CD4-positive, CD25-positive, alpha-beta regulatory T cell (primary cell): ENCODE results near the gene KRTAP11-1. TPM values are rescaled to one million over a fixed set of nuclear protein-coding genes. Genes with fewer than 3 reads are reported as not detected.

Source experiments
- ATAC-seq, 2 donors: fragments of 150-1000 bp; cut with Tn5 transposase; one replicate each; pipeline ENCODE4 v1.10.0; 2021; ENCODE audit warnings: low read depth in 2 of 2, moderate number of reproducible peaks in 2 of 2, moderate library complexity in 1 of 2
- DNase-seq, 3 donors: peaks; one replicate each; pipeline versions ENCODE4 v3.0.0 to v3.0.0-alpha.2; 2012 to 2022; ENCODE audit warnings: mixed read lengths in 1 of 3
- H3K27ac ChIP-seq: one replicate; pipeline ENCODE4 v1.7.0; 2013; ENCODE audit warnings: mild to moderate bottlenecking, low read length; ENCODE audit not compliant: insufficient read depth, poor library complexity, severe bottlenecking
- H3K27me3 ChIP-seq: one replicate; pipeline ENCODE4 v1.7.0; 2013; ENCODE audit warnings: low read length; ENCODE audit not compliant: control insufficient read depth, insufficient read depth
- H3K36me3 ChIP-seq: one replicate; pipeline ENCODE4 v1.7.0; 2013; ENCODE audit warnings: mild to moderate bottlenecking, low read length, moderate library complexity; ENCODE audit not compliant: control insufficient read depth, insufficient read depth
- H3K4me1 ChIP-seq: 2 replicates; pipeline ENCODE4 v1.7.0; 2013; ENCODE audit warnings: mild to moderate bottlenecking, low read length; ENCODE audit not compliant: insufficient read depth, control insufficient read depth, poor library complexity, severe bottlenecking
- H3K4me3 ChIP-seq: one replicate; pipeline ENCODE4 v1.7.0; 2013; ENCODE audit warnings: low read depth, mild to moderate bottlenecking, low read length, moderate library complexity
- H3K9me3 ChIP-seq, 2 experiments: 1 replicate in 1 of 2; 2 replicates in 1 of 2; pipeline ENCODE4 v1.7.0; 2013; ENCODE audit warnings: low read length in 2 of 2, mild to moderate bottlenecking in 1 of 2, moderate library complexity in 1 of 2; ENCODE audit not compliant: control insufficient read depth in 2 of 2
- H3K27ac Mint-ChIP-seq, 3 donors: one replicate each; pipeline ENCODE4 v1.8.0; 2020 to 2022; ENCODE audit warnings: mild to moderate bottlenecking in 3 of 3, mixed read lengths in 3 of 3, moderate library complexity in 2 of 3
- H3K27me3 Mint-ChIP-seq: one replicate; pipeline ENCODE4 v1.8.0; 2022; ENCODE audit warnings: mild to moderate bottlenecking, mixed read lengths
- H3K36me3 Mint-ChIP-seq: one replicate; pipeline ENCODE4 v1.8.0; 2020; ENCODE audit warnings: mixed read lengths
- H3K4me1 Mint-ChIP-seq, 4 donors: one replicate each; pipeline ENCODE4 v1.8.0; 2020 to 2022; ENCODE audit warnings: mixed read lengths in 4 of 4, mild to moderate bottlenecking in 1 of 4
- H3K4me3 Mint-ChIP-seq, 4 donors: one replicate each; pipeline ENCODE4 v1.8.0; 2020 to 2022; ENCODE audit warnings: mild to moderate bottlenecking in 4 of 4, mixed read lengths in 4 of 4, moderate library complexity in 3 of 4
- H3K9me3 Mint-ChIP-seq, 7 donors: one replicate each; pipeline ENCODE4 v1.8.0; 2020 to 2022; ENCODE audit warnings: mixed read lengths in 7 of 7, mild to moderate bottlenecking in 3 of 7, moderate library complexity in 2 of 7
- polyA plus RNA-seq, 4 donors: library from polyadenylated mRNA; unstranded; fragments of 300-500 nt; fragmentation: Illumina TruSeq; gene quantifications; one replicate each; pipeline ENCODE4 v1.2.3, GENCODE V29; 2021
- total RNA-seq: library from RNA; stranded (reverse); gene quantifications from one replicate; pipeline ENCODE4 v1.2.3, GENCODE V29; 2022

KRTAP11-1 gene, protein sequence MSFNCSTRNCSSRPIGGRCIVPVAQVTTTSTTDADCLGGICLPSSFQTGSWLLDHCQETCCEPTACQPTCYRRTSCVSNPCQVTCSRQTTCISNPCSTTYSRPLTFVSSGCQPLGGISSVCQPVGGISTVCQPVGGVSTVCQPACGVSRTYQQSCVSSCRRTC
- not detected for total RNA-seq
- not detected for polyA plus RNA-seq

DNA sequence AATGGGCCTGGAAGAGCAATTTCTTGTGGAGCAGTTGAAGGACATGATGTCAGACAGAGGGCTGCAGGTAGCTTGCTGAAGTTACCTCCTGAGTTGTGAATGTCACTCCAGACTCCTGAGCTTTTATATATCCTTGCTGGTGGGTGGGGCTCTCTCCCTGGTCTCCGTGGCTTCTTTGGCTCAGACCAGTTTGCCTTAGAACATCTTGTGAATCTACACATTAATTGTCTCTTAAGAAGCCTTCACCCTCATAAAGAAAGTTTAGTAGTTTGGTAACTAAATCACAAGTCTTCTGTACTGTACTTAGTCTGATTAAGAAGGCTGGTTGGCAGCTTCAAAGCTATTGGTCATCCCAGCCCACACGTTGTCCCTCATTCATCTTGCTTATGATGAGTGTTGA lies at the start of gene KRTAP11-1:
Gene KRTAP11-1 (minus strand): TSS at position 101 of the 400 bp plus-strand sequence. CDS start 56 bp downstream, at position 45.
- Mint-ChIP-seq H3K36me3 (no peaks in the 10 kb centered on the region), H3K4me1 (no peaks in the 10 kb centered on the region), H3K4me3 (no peak within 1 kb of the TSS), H3K27me3 (peaks cover 5% of the 10 kb centered on the region), H3K9me3 (peaks cover 0 to 6% (median 0%) of the 10 kb centered on the region in 7 donors), H3K27ac (no peak within 1 kb of the TSS)
- Histone ChIP-seq H3K4me1 (no peaks in the 10 kb centered on the region), H3K27ac (no peak within 1 kb of the TSS), H3K27me3 (no peaks in the 10 kb centered on the region), H3K36me3 (no peaks in the 10 kb centered on the region), H3K9me3 (no peaks in the 10 kb centered on the region), H3K4me3 (no peak within 1 kb of the TSS)
- ATAC-seq, result no peak
- DNase-seq, result no peak

DNA sequence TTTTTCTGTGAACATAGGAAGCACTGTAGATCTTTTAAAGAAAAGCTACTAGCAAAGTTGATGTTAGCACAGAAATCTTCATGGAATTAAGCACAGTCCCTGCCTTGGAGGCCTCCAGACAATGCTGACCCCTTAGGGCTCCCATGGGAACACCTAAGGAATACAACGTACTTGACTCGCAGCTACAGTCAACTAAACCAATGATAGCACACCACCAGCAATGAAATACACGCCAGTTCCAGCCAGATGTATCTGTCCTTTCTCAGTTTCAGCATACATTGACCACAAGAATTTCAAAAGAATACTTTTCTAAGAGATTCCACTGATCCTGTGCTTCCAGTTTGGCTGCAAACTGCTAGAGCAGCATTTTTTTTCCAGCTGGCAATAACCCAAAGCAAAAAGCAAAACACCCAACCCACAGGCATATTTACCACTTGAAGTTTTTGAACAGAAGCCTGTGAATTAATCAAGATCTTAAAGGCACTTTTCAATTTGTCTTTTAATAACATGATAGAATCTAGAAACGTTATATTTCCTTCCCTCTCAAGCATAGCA lies 42.8 kb upstream of the KRTAP11-1 start:
- no peak for ATAC-seq
- peaks cover 0 to 10% (median 4%) of the 10 kb centered on the region in 7 donors for H3K9me3 Mint-ChIP-seq
- H3K4me1 Mint-ChIP-seq, result no peaks in the 10 kb centered on the region
- no peak overlapping the region for H3K27ac Mint-ChIP-seq
- H3K9me3 ChIP-seq, result no peaks in the 10 kb centered on the region
- H3K4me1 ChIP-seq, result no peaks in the 10 kb centered on the region
- no peaks in the 10 kb centered on the region for H3K27me3 ChIP-seq
- no peak overlapping the region for H3K27ac ChIP-seq
- DNase-seq, result no peak
- H3K36me3 ChIP-seq, result no peaks in the 10 kb centered on the region
- H3K4me3 Mint-ChIP-seq, result no peak overlapping the region
- H3K36me3 Mint-ChIP-seq, result no peaks in the 10 kb centered on the region
- no peaks in the 10 kb centered on the region for H3K27me3 Mint-ChIP-seq
- H3K4me3 ChIP-seq, result no peak overlapping the region

DNA sequence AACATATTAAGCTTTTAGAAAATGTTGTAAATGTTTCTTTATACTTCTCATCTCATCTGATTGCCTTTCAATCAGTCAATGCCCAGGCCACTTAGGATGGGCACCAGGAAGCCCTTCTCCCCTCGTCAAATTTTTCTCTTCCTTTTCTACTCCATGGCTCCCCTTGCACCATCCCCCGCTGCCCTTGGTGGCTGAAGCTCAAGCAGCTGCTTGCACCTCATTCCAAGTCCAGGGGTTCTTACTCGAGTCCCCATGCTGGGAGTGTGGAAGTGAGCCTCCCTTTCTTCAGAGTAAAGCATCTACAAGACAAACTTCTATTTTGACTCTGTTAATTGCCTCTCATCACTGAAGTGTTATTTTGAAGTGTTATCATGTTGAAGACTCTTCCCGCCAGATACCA lies 39.7 kb upstream of the KRTAP11-1 start:
- H3K9me3 Mint-ChIP-seq, result peaks cover 0 to 4% (median 1%) of the 10 kb centered on the region in 7 donors
- H3K27ac Mint-ChIP-seq, result no peak overlapping the region
- no peaks in the 10 kb centered on the region for H3K27me3 ChIP-seq
- no peak overlapping the region for H3K4me3 Mint-ChIP-seq
- no peak overlapping the region for H3K27ac ChIP-seq
- peaks cover 6% of the 10 kb centered on the region for H3K27me3 Mint-ChIP-seq
- H3K4me1 ChIP-seq, result no peaks in the 10 kb centered on the region
- H3K36me3 Mint-ChIP-seq, result no peaks in the 10 kb centered on the region
- DNase-seq (no peak), ATAC-seq (no peak)
- no peak overlapping the region for H3K4me3 ChIP-seq
- H3K36me3 ChIP-seq, result no peaks in the 10 kb centered on the region
- H3K9me3 ChIP-seq, result no peaks in the 10 kb centered on the region
- H3K4me1 Mint-ChIP-seq, result no peaks in the 10 kb centered on the region

DNA sequence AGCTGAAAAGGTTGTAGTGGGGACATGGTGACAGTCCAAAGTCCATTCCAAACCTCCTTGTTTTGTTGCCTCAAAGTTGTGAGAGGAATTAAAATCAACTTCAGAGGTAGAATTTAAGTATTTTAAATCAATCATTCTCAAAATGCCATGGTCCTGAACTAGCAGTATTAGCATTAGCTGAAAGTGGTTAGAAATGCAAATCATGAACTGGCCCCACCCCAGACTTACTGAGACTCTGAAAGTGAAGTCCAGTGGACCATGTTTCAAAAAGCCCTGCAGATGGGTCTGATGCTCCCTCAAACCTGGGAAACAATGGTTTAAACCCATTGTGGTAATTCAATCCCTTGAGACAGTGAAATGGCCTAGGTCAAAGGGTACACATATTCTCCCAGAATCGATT lies 36.2 kb upstream of the KRTAP11-1 start:
- no peak overlapping the region for H3K27ac Mint-ChIP-seq
- H3K27me3 Mint-ChIP-seq, result peaks cover 6% of the 10 kb centered on the region

DNA sequence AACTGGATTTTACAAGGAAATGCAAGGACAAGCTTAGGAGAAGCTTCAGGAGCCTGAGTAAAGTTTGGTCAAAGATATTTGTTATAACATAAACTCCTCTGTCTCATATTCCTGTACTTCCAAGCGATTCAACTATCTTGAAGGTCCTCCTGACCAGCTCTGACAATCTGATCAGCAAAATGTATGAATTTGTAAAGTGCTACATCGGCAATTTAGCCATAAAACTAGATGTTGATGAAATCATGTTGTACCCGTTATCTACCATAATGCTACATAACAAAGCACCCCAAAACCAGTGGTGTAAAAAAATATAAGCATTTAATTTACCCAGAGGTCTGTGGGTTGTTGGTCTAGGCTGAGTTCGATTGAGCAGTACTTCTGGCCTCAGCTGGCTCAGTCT lies 19.5 kb upstream of the KRTAP11-1 start:
- H3K4me1 ChIP-seq, result no peaks in the 10 kb centered on the region
- Mint-ChIP-seq H3K4me1 (no peaks in the 10 kb centered on the region), H3K36me3 (no peaks in the 10 kb centered on the region), H3K9me3 (no peaks in the 10 kb centered on the region), H3K4me3 (no peak overlapping the region), H3K27ac (no peak overlapping the region), H3K27me3 (peaks cover 16% of the 10 kb centered on the region)
- no peak for DNase-seq
- H3K4me3 ChIP-seq, result no peak overlapping the region
- H3K27me3 ChIP-seq, result no peaks in the 10 kb centered on the region
- H3K36me3 ChIP-seq, result no peaks in the 10 kb centered on the region
- no peak overlapping the region for H3K27ac ChIP-seq
- no peak for ATAC-seq
- H3K9me3 ChIP-seq, result no peaks in the 10 kb centered on the region

More for the DNA sequence above, 36.2 kb upstream of the KRTAP11-1 start:
- Mint-ChIP-seq H3K4me1 (no peaks in the 10 kb centered on the region), H3K36me3 (no peaks in the 10 kb centered on the region), H3K9me3 (peaks cover 0 to 3% (median 0%) of the 10 kb centered on the region in 7 donors), H3K4me3 (no peak overlapping the region)
- no peaks in the 10 kb centered on the region for H3K27me3 ChIP-seq
- H3K4me3 ChIP-seq, result no peak overlapping the region
- H3K27ac ChIP-seq, result no peak overlapping the region
- ATAC-seq, result no peak
- DNase-seq, result no peak
- H3K9me3 ChIP-seq, result no peaks in the 10 kb centered on the region
- H3K36me3 ChIP-seq, result no peaks in the 10 kb centered on the region
- no peaks in the 10 kb centered on the region for H3K4me1 ChIP-seq

DNA sequence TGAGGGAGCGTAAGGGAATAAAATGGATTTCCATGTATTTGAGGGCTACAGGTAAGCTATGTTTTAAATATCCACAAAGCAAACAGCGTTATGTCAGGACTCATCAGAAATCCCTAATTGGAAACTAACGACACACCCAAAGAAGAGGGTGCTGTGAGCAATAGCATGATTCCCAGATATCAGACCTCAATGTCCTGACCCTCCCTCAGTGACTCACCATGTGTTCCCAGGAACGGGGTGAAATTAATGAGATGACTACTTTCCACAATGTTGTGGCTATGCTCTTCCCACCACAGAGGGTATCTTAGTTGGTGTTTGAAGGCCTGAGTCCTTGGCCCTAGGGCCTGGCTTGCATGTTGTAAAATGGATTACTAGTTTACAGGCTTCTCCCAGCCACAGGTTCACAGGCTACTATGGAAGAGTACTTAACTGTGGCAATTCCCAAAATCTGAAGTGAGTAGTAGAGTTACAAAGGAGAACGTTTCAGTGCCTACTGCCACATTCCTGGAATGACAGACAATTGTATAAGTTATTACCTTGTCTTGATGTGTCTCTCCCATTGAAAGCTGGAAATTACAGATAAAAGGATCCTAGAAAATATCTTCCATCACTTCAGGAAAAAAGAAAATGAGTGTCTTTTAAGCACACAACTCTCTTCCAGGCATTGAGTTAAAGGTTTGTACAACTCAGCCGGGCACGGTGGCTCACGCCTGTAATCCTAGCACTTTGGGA lies 1.7 kb upstream of the KRTAP11-1 start:
- H3K9me3 Mint-ChIP-seq, result peaks cover 0 to 6% (median 0%) of the 10 kb centered on the region in 7 donors
- Histone ChIP-seq H3K4me3 (no peak overlapping the region), H3K9me3 (no peaks in the 10 kb centered on the region), H3K27ac (no peak overlapping the region), H3K36me3 (no peaks in the 10 kb centered on the region), H3K27me3 (no peaks in the 10 kb centered on the region), H3K4me1 (no peaks in the 10 kb centered on the region)
- ATAC-seq (no peak), DNase-seq (no peak)
- peaks cover 9% of the 10 kb centered on the region for H3K27me3 Mint-ChIP-seq
- no peaks in the 10 kb centered on the region for H3K36me3 Mint-ChIP-seq
- H3K27ac Mint-ChIP-seq, result no peak overlapping the region
- no peaks in the 10 kb centered on the region for H3K4me1 Mint-ChIP-seq
- no peak overlapping the region for H3K4me3 Mint-ChIP-seq

DNA sequence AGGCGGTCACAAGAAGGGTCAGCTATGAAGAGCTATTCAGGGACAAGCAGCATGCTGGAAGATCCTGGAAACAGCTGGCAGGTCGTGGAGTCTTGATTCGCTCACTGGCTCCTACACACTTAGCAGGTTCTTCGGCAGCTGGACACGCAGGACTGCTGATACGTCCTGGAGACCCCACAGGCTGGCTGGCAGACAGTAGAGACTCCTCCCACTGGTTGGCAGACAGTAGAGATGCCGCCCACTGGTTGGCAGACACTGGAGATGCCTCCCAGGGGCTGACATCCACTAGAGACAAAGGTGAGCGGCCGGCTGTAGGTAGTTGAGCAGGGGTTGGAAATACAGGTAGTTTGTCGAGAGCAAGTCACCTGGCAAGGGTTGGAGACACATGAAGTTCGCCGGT lies 466 bp downstream of the KRTAP11-1 start:
- ATAC-seq (no peak), DNase-seq (no peak)
- Histone ChIP-seq H3K4me1 (no peaks in the 10 kb centered on the region), H3K4me3 (no peak overlapping the region), H3K9me3 (no peaks in the 10 kb centered on the region), H3K27me3 (no peaks in the 10 kb centered on the region), H3K36me3 (no peaks in the 10 kb centered on the region), H3K27ac (no peak overlapping the region)
- Mint-ChIP-seq H3K4me1 (no peaks in the 10 kb centered on the region), H3K4me3 (no peak overlapping the region), H3K36me3 (no peaks in the 10 kb centered on the region), H3K9me3 (peaks cover 0 to 6% (median 0%) of the 10 kb centered on the region in 7 donors), H3K27ac (no peak overlapping the region), H3K27me3 (peaks cover 5% of the 10 kb centered on the region)
